Vagina (tissue), 2 donors: Measurements from ENCODE around the gene ST8SIA6.

Experiments
- POLR2A ChIP-seq, 2 donors: fragments of 450-650 bp; IDR thresholded peaks; one replicate each; pipeline ENCODE4 v1.6.1; 2017; ENCODE audit warnings: antibody characterized with exemption in 2 of 2, mild to moderate bottlenecking in 2 of 2, moderate library complexity in 2 of 2
- POLR2AphosphoS5 ChIP-seq, 2 donors: sonication (generic); formaldehyde crosslinking; IDR thresholded peaks; one replicate each; pipeline ENCODE4 v1.9.0; 2017; ENCODE audit warnings: antibody characterized with exemption in 2 of 2, mild to moderate bottlenecking in 2 of 2, low read depth in 1 of 2; ENCODE audit not compliant: insufficient read depth in 1 of 2
- TF ChIP-seq, protein P1 (sequence below), 3 experiments: fragments of 450-650 bp in 2 of 3; fragments of 200-600 bp in 1 of 3; sonication (generic) in 1 of 3; IDR thresholded peaks; one replicate each; pipeline ENCODE4 v1.5.1; 2017 to 2019; ENCODE audit warnings: antibody characterized with exemption in 3 of 3, mild to moderate bottlenecking in 2 of 3, moderate library complexity in 2 of 3

GRCh38 chr10:17344206-17344605 is 110.2 kb downstream of the ST8SIA6 start:
- TF ChIP-seq, protein P1, sequence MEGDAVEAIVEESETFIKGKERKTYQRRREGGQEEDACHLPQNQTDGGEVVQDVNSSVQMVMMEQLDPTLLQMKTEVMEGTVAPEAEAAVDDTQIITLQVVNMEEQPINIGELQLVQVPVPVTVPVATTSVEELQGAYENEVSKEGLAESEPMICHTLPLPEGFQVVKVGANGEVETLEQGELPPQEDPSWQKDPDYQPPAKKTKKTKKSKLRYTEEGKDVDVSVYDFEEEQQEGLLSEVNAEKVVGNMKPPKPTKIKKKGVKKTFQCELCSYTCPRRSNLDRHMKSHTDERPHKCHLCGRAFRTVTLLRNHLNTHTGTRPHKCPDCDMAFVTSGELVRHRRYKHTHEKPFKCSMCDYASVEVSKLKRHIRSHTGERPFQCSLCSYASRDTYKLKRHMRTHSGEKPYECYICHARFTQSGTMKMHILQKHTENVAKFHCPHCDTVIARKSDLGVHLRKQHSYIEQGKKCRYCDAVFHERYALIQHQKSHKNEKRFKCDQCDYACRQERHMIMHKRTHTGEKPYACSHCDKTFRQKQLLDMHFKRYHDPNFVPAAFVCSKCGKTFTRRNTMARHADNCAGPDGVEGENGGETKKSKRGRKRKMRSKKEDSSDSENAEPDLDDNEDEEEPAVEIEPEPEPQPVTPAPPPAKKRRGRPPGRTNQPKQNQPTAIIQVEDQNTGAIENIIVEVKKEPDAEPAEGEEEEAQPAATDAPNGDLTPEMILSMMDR (IDR thresholded peaks at IDR 0.05): no peak
- TF ChIP-seq POLR2A (IDR thresholded peaks at IDR 0.05): no peak
- TF ChIP-seq POLR2AphosphoS5 (IDR thresholded peaks at IDR 0.05; ENCODE audit: insufficient read depth in 1 of 2, low read depth in 1 of 2): no peak
